DLD1 (cell line): ENCODE results near the gene HMGA1.
"Not testable (repeated sequence)": the region's sequence is repeated elsewhere in the genome, so short reads cannot be mapped to it uniquely, and the experiment has no call there.

Source experiments
- in situ Hi-C: cut with HindIII; loops from 2 replicates; pipeline ENCODE4 v1.10.0; 2017; ENCODE audit warnings: low sequenced_read_pairs

The HMGA1 gene

GRCh38 chr6:34259529-34260069, 22.9 kb downstream of the HMGA1 start:
- in situ Hi-C loops, result no loop called here

GRCh38 chr6:34260576-34261267, 24.0 kb downstream of the HMGA1 start:
- in situ Hi-C loops, result no loop called here

GRCh38 chr6:34263484-34263883, 26.8 kb downstream of the HMGA1 start:
- in situ Hi-C loops, result not testable (repeated sequence)

GRCh38 chr6:34267746-34268145, 31.1 kb downstream of the HMGA1 start:
- in situ Hi-C loops, result no loop called here

- in situ Hi-C loops, result not testable (repeated sequence)
Observed at GRCh38 chr6:34269132-34269531, 32.5 kb downstream of the HMGA1 start.

- in situ Hi-C loops, result not testable (repeated sequence)
Observed at GRCh38 chr6:34269658-34270341, 33.1 kb downstream of the HMGA1 start.

- in situ Hi-C loops, result no loop called here
Observed at GRCh38 chr6:34272013-34272926, 35.6 kb downstream of the HMGA1 start.

GRCh38 chr6:34273242-34273805, 36.7 kb downstream of the HMGA1 start:
- in situ Hi-C loops, result no loop called here

GRCh38 chr6:34274129-34274528, 37.5 kb downstream of the HMGA1 start:
- in situ Hi-C loops, result no loop called here

GRCh38 chr6:34275128-34275804, 38.6 kb downstream of the HMGA1 start:
- in situ Hi-C loops, result no loop called here

GRCh38 chr6:34276191-34276590, 39.5 kb downstream of the HMGA1 start:
- in situ Hi-C loops, result no loop called here

- in situ Hi-C loops, result no loop called here
Observed at GRCh38 chr6:34276881-34277762, 40.4 kb downstream of the HMGA1 start.

GRCh38 chr6:34277763-34278112, 41.1 kb downstream of the HMGA1 start:
- in situ Hi-C loops, result no loop called here

GRCh38 chr6:34278833-34279232, 42.2 kb downstream of the HMGA1 start:
- in situ Hi-C loops, result no loop called here

- in situ Hi-C loops, result no loop called here
Observed at GRCh38 chr6:34280216-34280615, 43.5 kb downstream of the HMGA1 start.

- in situ Hi-C loops, result no loop called here
Observed at GRCh38 chr6:34281702-34282334, 45.1 kb downstream of the HMGA1 start.

- in situ Hi-C loops, result no loop called here
Observed at GRCh38 chr6:34284563-34285447, 48.1 kb downstream of the HMGA1 start.
